GM13976 (cell line): Measurements from ENCODE around the gene COA1.
"Not testable (repeated sequence)": the region's sequence is repeated elsewhere in the genome, so short reads cannot be mapped to it uniquely, and the experiment has no call there.

Experiments used
- DNase-seq: peaks from one replicate; pipeline ENCODE4 v3.0.0; 2012; ENCODE audit warnings: low spot score
- in situ Hi-C: fragments of 300-500 bp; cut with MboI; formaldehyde crosslinking; loops from one replicate; pipeline ENCODE4 v1.12.0; 2022; ENCODE audit warnings: low sequenced_read_pairs, mixed read lengths, inconsistent platforms; ENCODE audit not compliant: unreplicated experiment
- TF ChIP-seq, protein P1 (sequence below): IDR thresholded peaks from 2 replicates; pipeline ENCODE4 v1.5.1; 2012; ENCODE audit warnings: borderline replicate concordance, mild to moderate bottlenecking; ENCODE audit not compliant: insufficient read depth; ENCODE audit errors: extremely low read depth, missing control alignments, control extremely low read depth

COA1 gene

DNA sequence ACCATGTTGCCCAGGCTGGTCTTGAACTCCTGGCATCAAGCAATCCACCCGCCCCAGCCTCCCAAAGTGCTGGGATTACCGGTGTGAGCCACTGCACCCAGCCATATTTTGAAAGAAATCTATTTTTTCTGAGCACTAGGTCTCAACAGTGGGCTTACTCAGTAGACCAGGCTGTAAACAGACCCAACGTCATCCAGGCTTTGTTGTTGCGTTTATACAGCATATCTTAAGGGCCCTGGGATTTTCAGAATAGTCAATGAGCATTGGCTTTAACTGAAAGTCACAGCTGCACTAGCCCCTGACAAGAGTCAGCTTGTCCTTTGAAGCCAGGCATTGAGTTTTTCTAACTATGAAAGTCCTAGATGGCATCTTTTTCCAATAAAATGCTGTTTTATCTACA lies 96.6 kb downstream of the COA1 start:
- in situ Hi-C loops: no loop called here
- TF ChIP-seq, protein P1, sequence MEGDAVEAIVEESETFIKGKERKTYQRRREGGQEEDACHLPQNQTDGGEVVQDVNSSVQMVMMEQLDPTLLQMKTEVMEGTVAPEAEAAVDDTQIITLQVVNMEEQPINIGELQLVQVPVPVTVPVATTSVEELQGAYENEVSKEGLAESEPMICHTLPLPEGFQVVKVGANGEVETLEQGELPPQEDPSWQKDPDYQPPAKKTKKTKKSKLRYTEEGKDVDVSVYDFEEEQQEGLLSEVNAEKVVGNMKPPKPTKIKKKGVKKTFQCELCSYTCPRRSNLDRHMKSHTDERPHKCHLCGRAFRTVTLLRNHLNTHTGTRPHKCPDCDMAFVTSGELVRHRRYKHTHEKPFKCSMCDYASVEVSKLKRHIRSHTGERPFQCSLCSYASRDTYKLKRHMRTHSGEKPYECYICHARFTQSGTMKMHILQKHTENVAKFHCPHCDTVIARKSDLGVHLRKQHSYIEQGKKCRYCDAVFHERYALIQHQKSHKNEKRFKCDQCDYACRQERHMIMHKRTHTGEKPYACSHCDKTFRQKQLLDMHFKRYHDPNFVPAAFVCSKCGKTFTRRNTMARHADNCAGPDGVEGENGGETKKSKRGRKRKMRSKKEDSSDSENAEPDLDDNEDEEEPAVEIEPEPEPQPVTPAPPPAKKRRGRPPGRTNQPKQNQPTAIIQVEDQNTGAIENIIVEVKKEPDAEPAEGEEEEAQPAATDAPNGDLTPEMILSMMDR: no peak
- DNase-seq: no peak

DNA sequence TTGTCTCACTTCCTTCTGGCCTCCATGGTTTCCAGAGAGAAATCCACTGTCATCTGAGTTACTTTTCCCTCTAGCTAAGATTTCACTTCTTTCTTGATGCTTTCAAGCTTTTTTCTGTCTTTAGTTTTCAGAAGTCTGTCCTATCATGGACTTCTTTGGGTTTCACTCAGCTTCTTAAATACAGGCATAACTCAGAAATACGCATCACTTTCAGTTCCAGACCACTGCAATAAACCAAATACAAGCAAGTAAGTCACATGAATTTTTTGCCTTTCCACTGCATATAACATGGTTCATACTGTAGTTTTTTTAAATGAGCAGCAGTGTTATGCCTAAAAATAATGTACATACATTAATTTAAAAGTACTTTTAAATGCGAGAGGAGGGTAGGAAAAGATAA lies 97.8 kb downstream of the COA1 start:
- in situ Hi-C loops: no loop called here
- TF ChIP-seq, protein P1: no peak
- no peak for DNase-seq

DNA sequence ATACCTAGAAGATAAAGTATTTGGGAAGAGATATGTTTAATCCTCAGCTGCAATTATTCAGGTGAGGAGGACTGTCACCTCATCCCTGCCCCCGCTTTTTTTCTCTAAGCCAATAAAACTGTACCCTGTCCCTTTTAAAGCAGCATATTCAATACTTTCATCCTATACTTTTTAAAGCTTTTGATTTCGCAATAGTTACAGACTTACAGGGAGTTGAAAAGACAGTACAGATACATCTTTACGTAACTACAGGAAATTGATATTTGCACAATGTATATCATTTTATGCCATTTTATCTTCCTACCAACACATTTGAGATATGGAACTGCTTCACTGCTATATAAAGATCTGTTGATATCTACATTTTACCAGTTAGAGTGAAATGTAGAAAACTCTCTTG lies 98.8 kb downstream of the COA1 start:
- no peak for DNase-seq
- TF ChIP-seq, protein P1: no peak
- in situ Hi-C loops: no loop called here

DNA sequence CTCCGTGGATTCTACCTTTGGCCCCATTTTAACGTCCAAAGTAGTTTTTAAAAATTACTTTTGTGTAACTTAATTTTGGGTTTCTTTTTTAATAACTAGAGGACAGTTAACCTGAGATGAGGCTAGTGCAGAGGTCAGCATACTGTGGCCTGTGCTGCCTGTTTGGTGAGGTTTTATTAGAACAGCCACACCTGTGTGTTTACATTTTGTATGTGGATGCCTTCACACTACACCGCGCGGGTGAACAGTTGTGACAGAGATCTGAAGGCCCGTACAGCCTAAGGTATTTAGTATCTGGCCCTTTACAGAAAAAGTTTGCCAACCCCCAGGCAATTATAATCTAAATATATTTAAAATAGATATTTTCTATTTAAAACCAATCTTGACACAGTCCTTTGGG lies 99.5 kb downstream of the COA1 start:
- in situ Hi-C loops: no loop called here
- TF ChIP-seq, protein P1: no peak
- no peak for DNase-seq

DNA sequence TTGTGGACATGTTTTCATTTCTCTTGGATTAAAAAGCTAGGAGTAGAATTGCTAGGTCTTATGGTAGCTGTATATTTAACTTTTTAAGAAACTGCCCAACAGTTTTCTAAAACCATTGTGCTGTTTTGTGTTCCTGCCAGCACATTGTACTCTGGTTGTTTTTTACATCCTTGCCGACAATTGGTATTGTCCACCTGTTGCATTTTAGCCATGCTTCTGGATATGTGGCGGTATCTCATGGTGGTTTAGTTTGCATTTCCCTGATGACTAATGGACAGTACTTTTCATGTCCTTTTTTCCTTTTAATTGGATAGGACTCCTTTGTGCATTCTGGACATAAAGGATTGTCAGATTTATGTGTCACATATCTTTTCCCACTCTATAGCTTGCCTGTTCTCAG lies 100.9 kb downstream of the COA1 start:
- in situ Hi-C loops: no loop called here
- TF ChIP-seq, protein P1: no peak
- no peak for DNase-seq

DNA sequence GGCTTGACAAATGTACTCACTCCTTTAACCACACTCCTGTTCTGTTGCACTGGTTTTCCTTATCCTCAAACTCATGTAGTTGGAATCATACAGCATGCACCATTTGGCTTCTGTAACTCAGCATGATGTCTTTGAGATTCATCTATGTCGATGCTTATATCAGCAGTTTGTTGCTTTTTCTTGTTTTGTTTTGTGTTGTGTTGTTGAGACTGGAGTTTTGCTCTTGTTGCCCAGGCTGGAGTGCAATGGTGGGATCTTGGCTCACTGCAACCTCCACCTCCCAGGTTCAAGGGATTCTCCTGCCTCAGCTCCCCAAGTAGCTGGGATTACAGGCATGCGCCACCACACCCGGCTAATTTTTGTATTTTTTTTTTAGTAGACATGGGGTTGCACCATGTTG lies 101.5 kb downstream of the COA1 start:
- in situ Hi-C loops: not testable (repeated sequence)

DNA sequence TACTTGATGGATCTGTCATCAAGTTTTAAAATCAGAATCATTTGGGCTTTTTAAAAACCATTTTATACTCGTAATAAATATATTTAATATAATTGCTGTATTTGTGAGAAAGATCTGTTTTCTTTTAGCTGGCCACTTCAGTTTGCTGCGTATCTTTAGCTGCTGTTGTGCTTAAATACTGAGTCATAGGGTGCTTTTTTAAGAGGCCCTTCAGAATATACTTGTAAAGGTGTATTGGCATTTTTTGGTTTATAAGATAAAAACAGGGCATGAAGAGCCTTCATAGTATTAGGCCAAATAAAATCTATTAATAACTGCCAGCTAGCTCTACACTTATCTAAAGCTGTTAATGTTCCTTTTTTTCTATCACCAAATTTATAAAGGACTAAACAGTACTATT lies 102.6 kb downstream of the COA1 start:
- in situ Hi-C loops: no loop called here
- no peak for DNase-seq
- TF ChIP-seq, protein P1: no peak

More for the DNA sequence above, 101.5 kb downstream of the COA1 start:
- DNase-seq: not testable (repeated sequence)

DNA sequence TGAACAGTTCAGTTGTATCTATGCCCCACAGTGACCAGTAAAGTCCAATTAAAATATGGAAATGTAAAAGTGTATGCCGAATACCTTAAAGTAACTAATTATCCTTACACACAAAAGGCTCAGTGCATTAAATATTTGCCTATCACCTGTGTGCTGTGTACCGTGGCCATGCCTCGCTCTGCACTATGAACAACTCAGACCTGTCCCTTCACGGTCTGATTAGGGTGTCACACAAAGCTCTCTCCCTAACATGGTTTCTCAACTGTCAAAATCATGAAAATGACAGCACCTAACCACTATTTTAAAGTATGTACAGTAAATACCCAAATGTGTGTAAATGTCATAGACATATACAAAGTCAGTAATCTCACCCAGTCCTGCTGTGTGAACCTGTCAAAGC lies 103.3 kb downstream of the COA1 start:
- TF ChIP-seq, protein P1: no peak
- DNase-seq: no peak
- in situ Hi-C loops: no loop called here
